Gastrocnemius medialis (tissue), 4 donors: ENCODE measurements around the gene MEX3B. TPM values are rescaled to one million over a fixed set of nuclear protein-coding genes. Genes with fewer than 3 reads are reported as not detected.

Source experiments
- ATAC-seq, 2 donors: fragments of 150-250 bp; one replicate each; pipeline ENCODE4 v1.9.1; 2016
- DNase-seq, 2 donors: peaks; one replicate each; pipeline ENCODE4 v3.0.0-alpha.2; 2019
- H3K27ac ChIP-seq, 4 donors: fragments of 200-600 bp; sonication (generic); 1 replicate in 1 of 4; 2 replicates in 3 of 4; pipeline ENCODE4 v1.5.1; 2016 to 2018; ENCODE audit warnings: mild to moderate bottlenecking in 2 of 4, moderate library complexity in 1 of 4
- H3K27me3 ChIP-seq, 3 donors: fragments of 200-600 bp; sonication (generic) in 2 of 3; 1 replicate in 1 of 3; 2 replicates in 2 of 3; pipeline versions ENCODE4 v1.5.1 to v1.6.0; 2016 to 2019; ENCODE audit warnings: mild to moderate bottlenecking in 1 of 3, moderate library complexity in 1 of 3
- H3K36me3 ChIP-seq, 2 donors: fragments of 200-600 bp; sonication (generic) in 1 of 2; one replicate each; pipeline ENCODE4 v1.5.1; 2017 to 2018
- H3K4me1 ChIP-seq, 2 donors: fragments of 200-600 bp; sonication (generic) in 1 of 2; one replicate each; pipeline ENCODE4 v1.5.1; 2016 to 2017; ENCODE audit warnings: mild to moderate bottlenecking in 2 of 2
- H3K4me3 ChIP-seq, 4 donors: fragments of 200-600 bp; sonication (generic) in 3 of 4; 1 replicate in 1 of 4; 2 replicates in 3 of 4; pipeline ENCODE4 v1.5.1; 2016 to 2019; ENCODE audit warnings: mild to moderate bottlenecking in 2 of 4
- H3K9me3 ChIP-seq, 3 donors: fragments of 200-600 bp; sonication (generic) in 2 of 3; 1 replicate in 1 of 3; 2 replicates in 2 of 3; pipeline ENCODE4 v1.5.1; 2016 to 2019
- POLR2A ChIP-seq, 2 donors: fragments of 450-650 bp; IDR thresholded peaks; one replicate each; pipeline ENCODE4 v1.6.1; 2017; ENCODE audit warnings: antibody characterized with exemption in 2 of 2, mild to moderate bottlenecking in 2 of 2, moderate library complexity in 2 of 2
- in situ Hi-C, 4 donors: fragments of 200-750 bp; cut with MboI; loops; one replicate each; pipeline versions ENCODE4 v1.15.0 to v1.8.0; 2017; ENCODE audit warnings: low sequenced_read_pairs in 4 of 4
- intact Hi-C: fragments of 100-400 bp; cut with DNase I; formaldehyde crosslinking; loops from one replicate; pipeline ENCODE4 v1.15.1; 2023; ENCODE audit warnings: low total_unique reads
- total RNA-seq, 4 donors: library from RNA; depleted of rRNA; stranded (reverse); fragments of >200 nt; gene quantifications; one replicate each; pipeline versions ENCODE4 v1.1.0 to v1.2.3, GENCODE V29; 2016
- TF ChIP-seq, protein P1 (sequence below), 5 experiments: fragments of 450-650 bp in 3 of 5; fragments of 200-600 bp in 2 of 5; sonication (generic) in 2 of 5; IDR thresholded peaks in 4 of 5; conservative IDR thresholded peaks in 1 of 5; 1 replicate in 4 of 5; 2 replicates in 1 of 5; pipeline ENCODE4 v1.5.1; 2016 to 2019; ENCODE audit warnings: antibody characterized with exemption in 5 of 5, mild to moderate bottlenecking in 3 of 5, moderate library complexity in 3 of 5

The MEX3B gene
- total RNA-seq, 4 donors from 2014 or later = 1.3 to 2.4 (median 1.4) TPM

DNA sequence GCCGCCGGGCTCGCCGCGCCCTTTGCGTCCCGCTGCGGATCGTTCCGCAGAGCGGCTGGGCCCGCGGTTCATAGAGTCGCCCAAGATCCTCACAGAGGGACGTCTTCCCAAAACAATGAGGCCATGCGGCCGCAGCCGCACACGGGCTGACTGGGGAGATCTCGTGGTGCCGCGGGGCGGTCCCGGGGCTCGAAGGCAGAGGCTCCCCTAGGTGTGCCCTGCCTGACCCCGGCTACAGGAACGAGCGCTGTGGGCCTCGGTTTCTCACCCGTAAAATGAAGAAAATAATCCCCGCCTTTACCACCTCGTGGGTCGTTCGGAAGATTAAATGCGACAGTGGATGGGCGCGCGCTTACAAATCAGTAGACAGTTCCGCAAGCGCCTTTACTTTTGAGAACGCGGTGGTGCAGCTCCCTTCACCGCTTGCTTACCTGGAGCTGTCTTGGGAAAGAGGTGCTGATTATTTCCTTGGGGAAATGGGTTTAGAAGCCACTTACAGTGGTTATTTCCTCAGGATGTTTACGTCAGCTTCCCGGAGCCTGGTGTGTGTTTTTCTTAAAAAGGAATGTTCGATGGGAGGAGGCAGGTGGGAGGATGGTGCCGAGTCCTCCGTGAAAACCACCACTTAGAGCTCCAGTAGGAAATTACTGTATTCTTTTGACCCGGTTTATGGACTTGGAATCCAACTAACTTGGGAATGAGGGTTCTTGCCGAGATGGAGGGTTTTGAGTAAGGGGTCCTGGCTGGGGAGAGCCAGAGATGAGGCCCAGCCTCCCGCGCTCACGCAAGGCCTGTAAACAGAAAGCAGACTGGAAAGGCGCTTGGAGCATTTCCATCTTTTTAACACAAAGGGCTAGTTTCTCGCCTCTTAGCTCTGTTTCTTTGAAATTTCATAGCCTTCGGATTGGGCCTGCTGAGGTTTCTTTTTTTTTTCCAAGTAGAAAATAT lies 1.9 kb upstream of the MEX3B start:
- Histone ChIP-seq H3K36me3 (no peaks in the 10 kb centered on the region), H3K9me3 (no peaks in the 10 kb centered on the region), H3K27me3 (peaks cover 0 to 6% (median 0%) of the 10 kb centered on the region in 3 donors), H3K4me3 (peak overlapping the region; percentile 64 to 96 (median 86)), H3K4me1 (peaks cover 8 to 13% of the 10 kb centered on the region in 2 donors), H3K27ac (peak overlapping the region; percentile 32 to 94 (median 84))
- TF ChIP-seq, protein P1, sequence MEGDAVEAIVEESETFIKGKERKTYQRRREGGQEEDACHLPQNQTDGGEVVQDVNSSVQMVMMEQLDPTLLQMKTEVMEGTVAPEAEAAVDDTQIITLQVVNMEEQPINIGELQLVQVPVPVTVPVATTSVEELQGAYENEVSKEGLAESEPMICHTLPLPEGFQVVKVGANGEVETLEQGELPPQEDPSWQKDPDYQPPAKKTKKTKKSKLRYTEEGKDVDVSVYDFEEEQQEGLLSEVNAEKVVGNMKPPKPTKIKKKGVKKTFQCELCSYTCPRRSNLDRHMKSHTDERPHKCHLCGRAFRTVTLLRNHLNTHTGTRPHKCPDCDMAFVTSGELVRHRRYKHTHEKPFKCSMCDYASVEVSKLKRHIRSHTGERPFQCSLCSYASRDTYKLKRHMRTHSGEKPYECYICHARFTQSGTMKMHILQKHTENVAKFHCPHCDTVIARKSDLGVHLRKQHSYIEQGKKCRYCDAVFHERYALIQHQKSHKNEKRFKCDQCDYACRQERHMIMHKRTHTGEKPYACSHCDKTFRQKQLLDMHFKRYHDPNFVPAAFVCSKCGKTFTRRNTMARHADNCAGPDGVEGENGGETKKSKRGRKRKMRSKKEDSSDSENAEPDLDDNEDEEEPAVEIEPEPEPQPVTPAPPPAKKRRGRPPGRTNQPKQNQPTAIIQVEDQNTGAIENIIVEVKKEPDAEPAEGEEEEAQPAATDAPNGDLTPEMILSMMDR (IDR thresholded peaks at IDR 0.05 in 4 of 5, conservative IDR thresholded peaks at IDR 0.05 in 1 of 5) = peak in 1 of 5 experiments; percentile 4
- TF ChIP-seq POLR2A (IDR thresholded peaks at IDR 0.05) = no peak
- peak; percentile 0 to 3 for ATAC-seq
- no peak for DNase-seq
- in situ Hi-C loops (no loop called here), intact Hi-C loops (loop anchor here (1.0 to 10.0 kb wide), 6 partner anchors 97 to 1045 kb away; partner anchors contain the start of gene TLNRD1)

DNA sequence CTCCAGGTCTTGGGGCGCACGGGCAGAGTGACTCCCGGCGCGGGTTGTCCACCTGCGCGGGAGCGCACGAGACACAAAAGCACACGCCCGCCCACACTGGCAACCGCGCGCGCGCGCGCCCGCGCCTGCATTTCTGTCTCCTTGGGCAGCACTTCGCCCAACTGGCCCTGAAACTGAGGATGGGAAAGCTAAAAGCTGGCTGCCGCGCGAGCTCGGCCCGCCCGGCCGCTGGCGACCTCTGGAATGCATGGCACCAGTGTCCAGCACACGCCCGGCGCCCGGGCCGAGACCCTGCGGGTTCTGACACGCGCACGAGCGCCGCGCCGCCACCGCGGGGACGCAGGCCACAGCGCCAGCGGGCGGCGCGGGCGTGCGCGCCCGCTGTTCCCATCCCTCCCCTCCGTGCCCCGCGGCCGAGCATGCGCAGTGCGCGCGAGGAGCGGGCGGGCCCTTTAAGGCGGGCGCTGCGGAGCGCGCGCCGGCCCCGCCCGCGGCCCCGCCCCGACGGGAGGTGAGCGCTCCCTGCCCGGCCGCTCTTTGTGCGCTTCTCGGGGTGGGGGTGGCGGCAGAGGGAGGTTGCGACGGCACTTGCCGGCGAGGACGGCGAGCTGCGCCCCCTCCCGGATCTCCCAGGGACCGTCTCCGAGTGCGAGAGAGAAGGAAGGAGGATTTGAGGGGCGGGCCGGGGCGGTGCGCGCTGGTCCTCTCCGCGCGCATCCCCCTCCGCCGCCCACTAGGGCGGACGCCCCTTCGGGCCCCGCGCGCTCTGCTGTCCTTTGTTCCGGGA lies 1.0 kb upstream of the MEX3B start:
- peak overlapping the region; percentile 76 to 96 (median 86) for H3K4me3 ChIP-seq
- peaks cover 8 to 13% of the 10 kb centered on the region in 2 donors for H3K4me1 ChIP-seq
- no peaks in the 10 kb centered on the region for H3K9me3 ChIP-seq
- in situ Hi-C loops (no loop called here), intact Hi-C loops (loop anchor here (1.0 to 10.0 kb wide), 6 partner anchors 98 to 1045 kb away; partner anchors contain the start of gene TLNRD1)
- TF ChIP-seq, protein P1 (IDR thresholded peaks at IDR 0.05 in 4 of 5, conservative IDR thresholded peaks at IDR 0.05 in 1 of 5) = peak; percentile 53 to 92 (median 82)
- peak; percentile 79 to 85 for TF ChIP-seq POLR2A (IDR thresholded peaks at IDR 0.05)
- DNase-seq = peak; percentile 78 to 87
- H3K27me3 ChIP-seq = peaks cover 0 to 6% (median 0%) of the 10 kb centered on the region in 3 donors
- H3K36me3 ChIP-seq = no peaks in the 10 kb centered on the region
- ATAC-seq = peak; percentile 68 to 73
- H3K27ac ChIP-seq = peak overlapping the region; percentile 92 to 94 (median 92)

DNA sequence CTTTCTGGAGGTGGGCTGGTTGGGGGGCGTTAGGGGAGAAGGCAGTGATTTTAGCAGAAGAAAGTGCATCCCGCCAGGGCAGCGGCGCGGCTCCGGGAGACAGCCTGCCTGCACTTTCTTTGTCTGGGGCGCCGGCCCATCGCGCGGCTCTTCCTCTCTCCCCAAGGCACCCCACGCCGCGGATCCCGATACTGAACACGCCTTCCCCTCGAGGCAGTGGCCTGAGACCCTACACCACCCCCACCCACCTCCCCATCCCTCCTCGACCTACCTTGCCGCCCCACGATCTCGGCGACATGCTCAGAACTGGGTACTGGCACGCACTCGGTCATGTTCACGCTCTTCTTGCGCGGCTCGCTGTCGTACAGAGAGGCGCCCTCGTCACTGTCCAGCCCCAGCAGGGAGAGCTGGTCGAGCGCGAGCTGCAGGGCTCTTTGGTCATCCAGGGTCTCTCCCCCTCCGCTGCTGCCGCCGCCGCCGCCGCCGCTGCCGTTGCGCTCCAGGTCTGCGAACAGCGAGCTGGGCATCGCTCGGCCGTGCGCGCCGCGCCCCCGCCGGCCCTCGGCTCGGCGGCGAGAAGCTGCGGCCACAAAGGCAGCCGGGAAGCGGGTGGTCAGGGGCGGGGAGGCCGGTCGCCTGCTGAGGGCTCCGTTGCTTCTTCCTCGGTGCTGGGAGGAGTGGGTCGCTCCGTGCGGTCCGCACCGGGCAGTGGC lies 483 bp downstream of the MEX3B start:
- in situ Hi-C loops = no loop called here
- H3K27me3 ChIP-seq = peaks cover 0 to 6% (median 0%) of the 10 kb centered on the region in 3 donors
- H3K4me1 ChIP-seq = peaks cover 12 to 17% of the 10 kb centered on the region in 2 donors
- H3K36me3 ChIP-seq = no peaks in the 10 kb centered on the region
- TF ChIP-seq POLR2A (IDR thresholded peaks at IDR 0.05) = no peak
- TF ChIP-seq, protein P1 (IDR thresholded peaks at IDR 0.05 in 4 of 5, conservative IDR thresholded peaks at IDR 0.05 in 1 of 5) = peak in 1 of 5 experiments; percentile 9
- ATAC-seq = peak; percentile 15 to 16
- DNase-seq = peak; percentile 14 to 36
- peak overlapping the region; percentile 76 to 96 (median 85) for H3K4me3 ChIP-seq
- H3K9me3 ChIP-seq = no peaks in the 10 kb centered on the region
- intact Hi-C loops = loop anchor here (5.0 to 10.0 kb wide), 4 partner anchors 99 to 1043 kb away; partner anchors contain the start of gene TLNRD1
- H3K27ac ChIP-seq = peak overlapping the region; percentile 92 to 94 (median 92)
